Measurements from ENCODE around the gene CDON. TPM values are rescaled to one million over a fixed set of nuclear protein-coding genes. Genes with fewer than 3 reads are reported as not detected.

Gene CDON
- total RNA-seq, 1 donor: 12.3 TPM

GRCh38 chr11:126058105-126058874, 4.4 kb downstream of the CDON start:
- TF ChIP-seq, protein P1, sequence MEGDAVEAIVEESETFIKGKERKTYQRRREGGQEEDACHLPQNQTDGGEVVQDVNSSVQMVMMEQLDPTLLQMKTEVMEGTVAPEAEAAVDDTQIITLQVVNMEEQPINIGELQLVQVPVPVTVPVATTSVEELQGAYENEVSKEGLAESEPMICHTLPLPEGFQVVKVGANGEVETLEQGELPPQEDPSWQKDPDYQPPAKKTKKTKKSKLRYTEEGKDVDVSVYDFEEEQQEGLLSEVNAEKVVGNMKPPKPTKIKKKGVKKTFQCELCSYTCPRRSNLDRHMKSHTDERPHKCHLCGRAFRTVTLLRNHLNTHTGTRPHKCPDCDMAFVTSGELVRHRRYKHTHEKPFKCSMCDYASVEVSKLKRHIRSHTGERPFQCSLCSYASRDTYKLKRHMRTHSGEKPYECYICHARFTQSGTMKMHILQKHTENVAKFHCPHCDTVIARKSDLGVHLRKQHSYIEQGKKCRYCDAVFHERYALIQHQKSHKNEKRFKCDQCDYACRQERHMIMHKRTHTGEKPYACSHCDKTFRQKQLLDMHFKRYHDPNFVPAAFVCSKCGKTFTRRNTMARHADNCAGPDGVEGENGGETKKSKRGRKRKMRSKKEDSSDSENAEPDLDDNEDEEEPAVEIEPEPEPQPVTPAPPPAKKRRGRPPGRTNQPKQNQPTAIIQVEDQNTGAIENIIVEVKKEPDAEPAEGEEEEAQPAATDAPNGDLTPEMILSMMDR (IDR thresholded peaks at IDR 0.05; ENCODE audit: extremely low read depth, low read depth, low read length): no peak
- H3K27ac ChIP-seq (ENCODE audit: low read depth, low read length): no peak overlapping the region
- no peaks in the 10 kb centered on the region for H3K79me2 ChIP-seq (ENCODE audit: insufficient read depth, low read length)
- H3K36me3 ChIP-seq (ENCODE audit: insufficient read depth, low read length): no peaks in the 10 kb centered on the region
- H3K9me3 ChIP-seq (ENCODE audit: low read depth, low read length): no peaks in the 10 kb centered on the region
- no peaks in the 10 kb centered on the region for H3K4me1 ChIP-seq (ENCODE audit: insufficient read depth, low read length)
- DNase-seq (ENCODE audit: insufficient read length, low spot score, missing footprints): no peak
- no peak overlapping the region for H3K4me3 ChIP-seq (ENCODE audit: insufficient read depth, low read length)
- peaks cover 30% of the 10 kb centered on the region for H3K27me3 ChIP-seq (ENCODE audit: insufficient read depth, low read length)
- no peak overlapping the region for H3K4me2 ChIP-seq (ENCODE audit: insufficient read depth, low read length)
- no peak overlapping the region for H2AFZ ChIP-seq (ENCODE audit: low read length)
- H4K20me1 ChIP-seq (ENCODE audit: insufficient read depth, low read length): no peaks in the 10 kb centered on the region

DNA sequence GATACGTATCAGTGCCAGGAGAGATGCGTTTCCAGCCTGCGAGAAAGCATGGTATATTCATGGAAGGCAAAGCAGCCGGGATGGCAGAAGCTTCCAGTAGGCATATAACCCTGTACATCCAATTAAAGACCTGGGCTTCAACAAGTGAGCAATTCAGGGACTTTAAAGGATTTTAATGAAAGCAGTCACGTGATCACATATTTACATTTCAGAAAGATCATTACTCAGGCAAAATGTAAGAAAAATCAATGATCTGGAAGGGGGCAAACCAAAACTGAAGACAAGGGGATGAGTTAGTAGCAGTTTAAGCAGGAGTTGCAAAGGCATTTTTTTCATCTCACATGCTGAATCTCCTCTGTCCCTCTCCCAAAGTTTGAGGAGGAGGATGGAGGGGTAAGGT, 7.8 kb downstream of the CDON start:
- Histone ChIP-seq H3K4me1 (ENCODE audit: insufficient read depth, low read length) (no peaks in the 10 kb centered on the region), H3K36me3 (ENCODE audit: insufficient read depth, low read length) (no peaks in the 10 kb centered on the region), H3K79me2 (ENCODE audit: insufficient read depth, low read length) (no peaks in the 10 kb centered on the region), H3K4me2 (ENCODE audit: insufficient read depth, low read length) (no peak overlapping the region), H3K27ac (ENCODE audit: low read depth, low read length) (no peak overlapping the region), H3K4me3 (ENCODE audit: insufficient read depth, low read length) (no peak overlapping the region), H2AFZ (ENCODE audit: low read length) (no peak overlapping the region), H3K9me3 (ENCODE audit: low read depth, low read length) (no peaks in the 10 kb centered on the region), H3K27me3 (ENCODE audit: insufficient read depth, low read length) (peaks cover 14% of the 10 kb centered on the region), H4K20me1 (ENCODE audit: insufficient read depth, low read length) (no peaks in the 10 kb centered on the region)
- DNase-seq (ENCODE audit: insufficient read length, low spot score, missing footprints): no peak
- TF ChIP-seq, protein P1 (IDR thresholded peaks at IDR 0.05; ENCODE audit: extremely low read depth, low read depth, low read length): no peak

- peaks cover 10% of the 10 kb centered on the region for H3K27me3 ChIP-seq (ENCODE audit: insufficient read depth, low read length)
- no peaks in the 10 kb centered on the region for H3K36me3 ChIP-seq (ENCODE audit: insufficient read depth, low read length)
- TF ChIP-seq, protein P1 (IDR thresholded peaks at IDR 0.05; ENCODE audit: extremely low read depth, low read depth, low read length): no peak
- no peaks in the 10 kb centered on the region for H3K9me3 ChIP-seq (ENCODE audit: low read depth, low read length)
- no peak for DNase-seq (ENCODE audit: insufficient read length, low spot score, missing footprints)
- no peak overlapping the region for H3K27ac ChIP-seq (ENCODE audit: low read depth, low read length)
- H3K79me2 ChIP-seq (ENCODE audit: insufficient read depth, low read length): no peaks in the 10 kb centered on the region
- no peaks in the 10 kb centered on the region for H3K4me1 ChIP-seq (ENCODE audit: insufficient read depth, low read length)
- H2AFZ ChIP-seq (ENCODE audit: low read length): no peak overlapping the region
- H3K4me3 ChIP-seq (ENCODE audit: insufficient read depth, low read length): no peak overlapping the region
- no peak overlapping the region for H3K4me2 ChIP-seq (ENCODE audit: insufficient read depth, low read length)
- no peaks in the 10 kb centered on the region for H4K20me1 ChIP-seq (ENCODE audit: insufficient read depth, low read length)
These were observed 8.3 kb downstream of the CDON start for GRCh38 chr11:126054408-126054807.

GRCh38 chr11:126053415-126054286, 9.0 kb downstream of the CDON start:
- TF ChIP-seq, protein P1 (IDR thresholded peaks at IDR 0.05; ENCODE audit: extremely low read depth, low read depth, low read length): no peak
- no peak overlapping the region for H3K27ac ChIP-seq (ENCODE audit: low read depth, low read length)
- no peaks in the 10 kb centered on the region for H3K36me3 ChIP-seq (ENCODE audit: insufficient read depth, low read length)
- no peaks in the 10 kb centered on the region for H3K79me2 ChIP-seq (ENCODE audit: insufficient read depth, low read length)
- peaks cover 9% of the 10 kb centered on the region for H3K27me3 ChIP-seq (ENCODE audit: insufficient read depth, low read length)
- no peak overlapping the region for H3K4me3 ChIP-seq (ENCODE audit: insufficient read depth, low read length)
- no peak overlapping the region for H2AFZ ChIP-seq (ENCODE audit: low read length)
- H3K4me1 ChIP-seq (ENCODE audit: insufficient read depth, low read length): no peaks in the 10 kb centered on the region
- H3K4me2 ChIP-seq (ENCODE audit: insufficient read depth, low read length): no peak overlapping the region
- H3K9me3 ChIP-seq (ENCODE audit: low read depth, low read length): no peaks in the 10 kb centered on the region
- H4K20me1 ChIP-seq (ENCODE audit: insufficient read depth, low read length): no peaks in the 10 kb centered on the region
- no peak for DNase-seq (ENCODE audit: insufficient read length, low spot score, missing footprints)

Data from osteoblast (primary cell).